BJ (cell line): ENCODE data around the gene ADAMTS12. TPM values are rescaled to one million over a fixed set of nuclear protein-coding genes. Genes with fewer than 3 reads are reported as not detected.
"Not testable (repeated sequence)": the region's sequence is repeated elsewhere in the genome, so short reads cannot be mapped to it uniquely, and the experiment has no call there.

Experiments
- CTCF ChIA-PET: fragments of 350-600 bp; formaldehyde crosslinking; extraction: SDS; loops from one replicate; lab custom pipeline; 2021; ENCODE audit warnings: antibody characterized with exemption, inconsistent platforms; lab: Yijun Ruan, JAX
- POLR2A ChIA-PET: fragments of 300-600 bp; sonication (Branson Sonifier 250); formaldehyde crosslinking; extraction: SDS; loops from one replicate; lab custom pipeline; 2021; ENCODE audit warnings: antibody characterized with exemption; lab: Charles Lee
- DNase-seq: peaks from one replicate; pipeline ENCODE4 v3.0.0-alpha.2; 2011; ENCODE audit warnings: low read depth
- H3K27me3 ChIP-seq: 2 replicates; pipeline ENCODE4 v1.6.0; 2011; ENCODE audit warnings: low read length; ENCODE audit not compliant: control insufficient read depth, insufficient read depth
- H3K36me3 ChIP-seq: 2 replicates; pipeline ENCODE4 v1.5.1; 2011; ENCODE audit warnings: low read length; ENCODE audit not compliant: control insufficient read depth, insufficient read depth
- H3K4me3 ChIP-seq: 2 replicates; pipeline ENCODE4 v1.5.1; 2011; ENCODE audit warnings: low read depth, mild to moderate bottlenecking, control low read depth, low read length
- CTCF ChIP-seq: IDR thresholded peaks from 2 replicates; pipeline ENCODE4 v1.5.1; 2011; ENCODE audit warnings: low read depth, mild to moderate bottlenecking, control low read depth, inconsistent platforms, low read length, moderate library complexity; ENCODE audit not compliant: insufficient read depth
- polyA plus RNA-seq: library from polyadenylated mRNA; depleted of rRNA; stranded (reverse); fragments of >200 nt; gene quantifications from 2 replicates; pipeline ENCODE4 v1.2.3, GENCODE V29; 2011

Gene ADAMTS12
- polyA plus RNA-seq, 1 experiment = 25.6 TPM

- no peak for DNase-seq
- ChIA-PET CTCF (interaction anchor here (1.6 kb wide), 1 partner anchor 9 kb away, joined by 5 read pairs; no protein-coding TSS in a partner anchor), POLR2A (no interaction called here)
- Histone ChIP-seq H3K4me3 (no peak overlapping the region), H3K36me3 (no peaks in the 10 kb centered on the region), H3K27me3 (no peaks in the 10 kb centered on the region)
- TF ChIP-seq CTCF = no peak
These were observed 364.1 kb downstream of the ADAMTS12 start for GRCh38 chr5:33527696-33528095.

- CTCF ChIA-PET = interaction anchor here (1.6 kb wide), 1 partner anchor 10 kb away, joined by 5 read pairs; no protein-coding TSS in a partner anchor
These were observed 365.0 kb downstream of the ADAMTS12 start for GRCh38 chr5:33526755-33527154.

GRCh38 chr5:33524476-33524875 lies 367.3 kb downstream of the ADAMTS12 start:
- Histone ChIP-seq H3K36me3 (no peaks in the 10 kb centered on the region), H3K4me3 (no peak overlapping the region), H3K27me3 (no peaks in the 10 kb centered on the region)
- ChIA-PET CTCF (no interaction called here), POLR2A (no interaction called here)
- no peak for DNase-seq
- no peak for TF ChIP-seq CTCF

More at GRCh38 chr5:33526755-33527154, 365.0 kb downstream of the ADAMTS12 start:
- H3K36me3 ChIP-seq = no peaks in the 10 kb centered on the region
- DNase-seq = no peak
- H3K4me3 ChIP-seq = no peak overlapping the region
- TF ChIP-seq CTCF = no peak
- no peaks in the 10 kb centered on the region for H3K27me3 ChIP-seq
- POLR2A ChIA-PET = no interaction called here

DNA sequence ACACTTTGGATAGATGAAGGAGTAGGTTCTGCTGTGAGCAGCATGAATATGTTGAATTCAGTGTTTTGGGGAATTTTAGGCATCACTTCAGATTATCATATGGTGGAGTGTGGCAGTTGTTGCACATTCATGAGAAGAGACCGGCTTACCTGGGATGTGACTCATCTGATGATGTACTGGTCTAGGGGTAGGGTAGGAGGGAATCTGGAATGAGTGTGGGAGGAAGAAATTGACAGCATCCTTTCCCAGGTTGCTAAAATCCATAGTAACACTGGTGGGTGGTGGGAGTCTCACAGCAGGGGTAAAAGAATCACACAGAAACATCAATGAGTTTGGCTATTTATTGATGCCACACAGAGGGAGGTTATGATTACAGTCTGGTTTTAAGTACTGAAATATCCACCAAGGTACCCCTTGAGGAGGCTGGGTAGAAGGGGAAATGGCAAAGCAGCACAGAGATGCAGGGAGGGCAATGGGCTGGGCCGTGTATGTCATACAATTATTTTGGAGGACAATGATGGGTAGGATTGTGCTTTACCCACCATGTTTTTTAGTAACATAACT lies 368.5 kb downstream of the ADAMTS12 start:
- H3K36me3 ChIP-seq = no peaks in the 10 kb centered on the region
- H3K27me3 ChIP-seq = no peaks in the 10 kb centered on the region
- DNase-seq = no peak
- TF ChIP-seq CTCF = no peak
- no peak overlapping the region for H3K4me3 ChIP-seq
- ChIA-PET CTCF (no interaction called here), POLR2A (no interaction called here)

- no peaks in the 10 kb centered on the region for H3K36me3 ChIP-seq
- DNase-seq = no peak
- no peak overlapping the region for H3K4me3 ChIP-seq
- ChIA-PET CTCF (interaction anchor here (1.1 kb wide), 1 partner anchor 28 kb away, joined by 5 read pairs; no protein-coding TSS in a partner anchor), POLR2A (no interaction called here)
- no peak for TF ChIP-seq CTCF
- no peaks in the 10 kb centered on the region for H3K27me3 ChIP-seq
These were observed 375.4 kb downstream of the ADAMTS12 start for GRCh38 chr5:33516421-33516820.

GRCh38 chr5:33515366-33515765 lies 376.4 kb downstream of the ADAMTS12 start:
- H3K36me3 ChIP-seq, H3K4me3 ChIP-seq, H3K27me3 ChIP-seq, CTCF ChIA-PET, POLR2A ChIA-PET, DNase-seq: not testable (repeated sequence)
